ENCODE measurements around the gene CCDC38.

GRCh38 chr12:95884998-95885397 is 57.4 kb downstream of the CCDC38 start:
- TF ChIP-seq CTCF (IDR thresholded peaks at IDR 0.05 in 2 of 3, conservative IDR thresholded peaks at IDR 0.05 in 1 of 3; ENCODE audit: control insufficient read depth in 2 of 3, extremely low read depth in 1 of 3, insufficient read depth in 1 of 3, low read depth in 3 of 3, low read length in 3 of 3) = no peak
- TF ChIP-seq SPI1 (IDR thresholded peaks at IDR 0.05; ENCODE audit: borderline replicate concordance, insufficient read depth, low read depth, low read length) = no peak
- no peak for TF ChIP-seq ESRRA (IDR thresholded peaks at IDR 0.05; ENCODE audit: low read length)

Measured in GM12878 (cell line).